ENCODE measurements around the gene ERBB4. TPM values are rescaled to one million over a fixed set of nuclear protein-coding genes. Genes with fewer than 3 reads are reported as not detected.
A peak's percentile ranks its signal among the peaks of the same experiment; 100 is the strongest.

Gene ERBB4
- polyA plus RNA-seq, 4 donors, result 0.04 to 0.13 TPM; not detected in 2

DNA sequence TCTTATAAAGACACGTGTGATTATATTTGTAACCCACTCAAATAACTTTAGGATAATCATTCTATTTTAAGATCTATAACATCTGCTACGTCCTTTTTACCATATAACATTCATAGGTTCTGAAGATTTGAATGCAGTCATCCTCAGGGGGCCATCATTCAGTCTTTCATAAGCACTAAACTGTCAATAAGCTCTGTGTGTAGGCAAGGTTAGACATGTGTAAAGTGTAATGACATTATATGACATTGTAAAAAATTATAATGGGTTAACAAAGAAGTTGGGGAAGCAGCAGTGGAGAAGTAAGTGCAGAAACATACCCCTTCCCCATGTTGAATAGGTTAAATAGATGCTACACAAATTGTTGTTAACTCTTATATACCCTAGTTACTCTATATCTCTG, 845.9 kb downstream of the ERBB4 start:
- WGBS, 3 donors, result 59 to 80% (median 69%) methylated on average over 2 of the region's 2 CpGs
- no peaks in the 10 kb centered on the region for H3K4me1 ChIP-seq (ENCODE audit: control insufficient read depth in 3 of 3, insufficient read depth in 2 of 3, low read depth in 1 of 3, low read length in 2 of 3)
- H3K4me3 ChIP-seq (ENCODE audit: low read depth in 1 of 3, low read length in 3 of 3), result no peak overlapping the region
- H3K27ac ChIP-seq (ENCODE audit: low read depth in 1 of 3, low read length in 2 of 3), result no peak overlapping the region
- H3K36me3 ChIP-seq (ENCODE audit: control insufficient read depth in 3 of 3, insufficient read depth in 2 of 3, low read depth in 1 of 3, low read length in 3 of 3), result no peaks in the 10 kb centered on the region
- no peaks in the 10 kb centered on the region for H3K27me3 ChIP-seq (ENCODE audit: control insufficient read depth in 3 of 3, insufficient read depth in 3 of 3, low read length in 3 of 3)
- no peaks in the 10 kb centered on the region for H3K9me3 ChIP-seq (ENCODE audit: control insufficient read depth in 2 of 2, insufficient read depth in 1 of 2, low read depth in 1 of 2, low read length in 1 of 2)
- DNase-seq (no peak), FAIRE-seq (no peak)

GRCh38 chr2:211690736-211691135, 847.9 kb downstream of the ERBB4 start:
- DNase-seq, result no peak
- no peak overlapping the region for H3K4me3 ChIP-seq (ENCODE audit: low read depth in 1 of 3, low read length in 3 of 3)
- no peaks in the 10 kb centered on the region for H3K27me3 ChIP-seq (ENCODE audit: control insufficient read depth in 3 of 3, insufficient read depth in 3 of 3, low read length in 3 of 3)
- H3K36me3 ChIP-seq (ENCODE audit: control insufficient read depth in 3 of 3, insufficient read depth in 2 of 3, low read depth in 1 of 3, low read length in 3 of 3), result no peaks in the 10 kb centered on the region
- WGBS, 3 donors, result 44 to 78% (median 73%) methylated on average over 1 of the region's 1 CpG
- no peak for FAIRE-seq
- H3K4me1 ChIP-seq (ENCODE audit: control insufficient read depth in 3 of 3, insufficient read depth in 2 of 3, low read depth in 1 of 3, low read length in 2 of 3), result no peaks in the 10 kb centered on the region
- H3K9me3 ChIP-seq (ENCODE audit: control insufficient read depth in 2 of 2, insufficient read depth in 1 of 2, low read depth in 1 of 2, low read length in 1 of 2), result no peaks in the 10 kb centered on the region
- H3K27ac ChIP-seq (ENCODE audit: low read depth in 1 of 3, low read length in 2 of 3), result no peak overlapping the region

DNA sequence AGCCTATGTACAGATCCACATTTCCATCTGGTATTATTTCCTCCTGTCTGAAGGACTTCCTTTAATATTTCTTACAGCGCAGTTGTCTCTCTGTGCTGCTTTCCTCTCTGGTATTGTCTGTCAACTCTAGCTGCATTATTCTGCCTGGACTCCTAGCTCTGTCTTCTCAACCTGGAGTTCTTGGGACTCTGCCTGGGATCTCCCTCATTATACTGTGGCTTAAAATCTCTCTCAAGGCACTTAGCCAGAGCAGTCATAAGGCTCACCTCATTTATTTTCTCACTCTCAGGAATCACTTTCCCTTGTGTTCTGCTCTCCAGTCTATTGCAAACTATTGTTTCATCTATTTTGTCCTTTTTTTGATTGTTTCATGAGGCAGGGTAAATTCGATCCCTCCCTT, 850.4 kb downstream of the ERBB4 start:
- no peaks in the 10 kb centered on the region for H3K36me3 ChIP-seq (ENCODE audit: control insufficient read depth in 3 of 3, insufficient read depth in 2 of 3, low read depth in 1 of 3, low read length in 3 of 3)
- WGBS, 3 donors, result 56 to 65% (median 64%) methylated on average over 2 of the region's 2 CpGs
- FAIRE-seq, result no peak
- no peak overlapping the region for H3K4me3 ChIP-seq (ENCODE audit: low read depth in 1 of 3, low read length in 3 of 3)
- H3K27ac ChIP-seq (ENCODE audit: low read depth in 1 of 3, low read length in 2 of 3), result no peak overlapping the region
- H3K27me3 ChIP-seq (ENCODE audit: control insufficient read depth in 3 of 3, insufficient read depth in 3 of 3, low read length in 3 of 3), result no peaks in the 10 kb centered on the region
- no peak for DNase-seq
- peaks cover 0 to 9% of the 10 kb centered on the region in 2 donors for H3K9me3 ChIP-seq (ENCODE audit: control insufficient read depth in 2 of 2, insufficient read depth in 1 of 2, low read depth in 1 of 2, low read length in 1 of 2)
- no peaks in the 10 kb centered on the region for H3K4me1 ChIP-seq (ENCODE audit: control insufficient read depth in 3 of 3, insufficient read depth in 2 of 3, low read depth in 1 of 3, low read length in 2 of 3)

- WGBS, 3 donors, result 8 to 49% (median 29%) methylated on average over 2 of the region's 2 CpGs
Measured at GRCh38 chr2:211674715-211675114, 863.9 kb downstream of the ERBB4 start.

GRCh38 chr2:211673133-211673905, 865.3 kb downstream of the ERBB4 start:
- no peaks in the 10 kb centered on the region for H3K4me1 ChIP-seq (ENCODE audit: control insufficient read depth in 3 of 3, insufficient read depth in 2 of 3, low read depth in 1 of 3, low read length in 2 of 3)
- no peaks in the 10 kb centered on the region for H3K27me3 ChIP-seq (ENCODE audit: control insufficient read depth in 3 of 3, insufficient read depth in 3 of 3, low read length in 3 of 3)
- H3K36me3 ChIP-seq (ENCODE audit: control insufficient read depth in 3 of 3, insufficient read depth in 2 of 3, low read depth in 1 of 3, low read length in 3 of 3), result no peaks in the 10 kb centered on the region
- no peak overlapping the region for H3K27ac ChIP-seq (ENCODE audit: low read depth in 1 of 3, low read length in 2 of 3)
- no peak overlapping the region for H3K4me3 ChIP-seq (ENCODE audit: low read depth in 1 of 3, low read length in 3 of 3)
- no peak for FAIRE-seq
- no peak for DNase-seq
- no peaks in the 10 kb centered on the region for H3K9me3 ChIP-seq (ENCODE audit: control insufficient read depth in 2 of 2, insufficient read depth in 1 of 2, low read depth in 1 of 2, low read length in 1 of 2)
- 63 to 86% (median 78%) methylated on average over 3 of the region's 3 CpGs for WGBS, 3 donors

More at GRCh38 chr2:211674715-211675114, 863.9 kb downstream of the ERBB4 start:
- no peaks in the 10 kb centered on the region for H3K27me3 ChIP-seq (ENCODE audit: control insufficient read depth in 3 of 3, insufficient read depth in 3 of 3, low read length in 3 of 3)
- no peaks in the 10 kb centered on the region for H3K9me3 ChIP-seq (ENCODE audit: control insufficient read depth in 2 of 2, insufficient read depth in 1 of 2, low read depth in 1 of 2, low read length in 1 of 2)
- DNase-seq (peak in 1 of 2 donors; percentile 18), FAIRE-seq (no peak)
- no peak overlapping the region for H3K4me3 ChIP-seq (ENCODE audit: low read depth in 1 of 3, low read length in 3 of 3)
- H3K4me1 ChIP-seq (ENCODE audit: control insufficient read depth in 3 of 3, insufficient read depth in 2 of 3, low read depth in 1 of 3, low read length in 2 of 3), result no peaks in the 10 kb centered on the region
- H3K36me3 ChIP-seq (ENCODE audit: control insufficient read depth in 3 of 3, insufficient read depth in 2 of 3, low read depth in 1 of 3, low read length in 3 of 3), result no peaks in the 10 kb centered on the region
- no peak overlapping the region for H3K27ac ChIP-seq (ENCODE audit: low read depth in 1 of 3, low read length in 2 of 3)

DNA sequence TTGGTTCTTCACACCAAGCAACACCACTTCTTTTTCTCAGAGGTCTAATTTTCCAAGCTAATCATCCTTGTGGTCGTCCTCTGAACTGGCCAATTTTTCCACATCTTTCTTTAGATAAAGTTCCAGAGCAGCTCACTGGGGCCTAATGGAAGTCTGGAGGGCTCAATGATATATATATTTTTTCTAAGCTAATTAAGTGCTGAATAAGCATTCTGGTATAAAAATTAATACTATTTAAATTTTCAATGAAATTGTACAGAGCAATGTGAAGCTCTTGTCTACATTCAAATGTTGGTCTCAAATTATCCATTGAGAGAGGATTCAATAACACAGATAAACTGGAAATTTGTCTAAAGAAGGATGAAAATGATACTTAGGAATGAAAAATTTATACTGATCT, 866.6 kb downstream of the ERBB4 start:
- Histone ChIP-seq H3K4me1 (ENCODE audit: control insufficient read depth in 3 of 3, insufficient read depth in 2 of 3, low read depth in 1 of 3, low read length in 2 of 3) (no peaks in the 10 kb centered on the region), H3K27ac (ENCODE audit: low read depth in 1 of 3, low read length in 2 of 3) (no peak overlapping the region), H3K27me3 (ENCODE audit: control insufficient read depth in 3 of 3, insufficient read depth in 3 of 3, low read length in 3 of 3) (no peaks in the 10 kb centered on the region), H3K36me3 (ENCODE audit: control insufficient read depth in 3 of 3, insufficient read depth in 2 of 3, low read depth in 1 of 3, low read length in 3 of 3) (no peaks in the 10 kb centered on the region), H3K4me3 (ENCODE audit: low read depth in 1 of 3, low read length in 3 of 3) (no peak overlapping the region), H3K9me3 (ENCODE audit: control insufficient read depth in 2 of 2, insufficient read depth in 1 of 2, low read depth in 1 of 2, low read length in 1 of 2) (no peaks in the 10 kb centered on the region)
- no peak for FAIRE-seq
- DNase-seq, result no peak
- 51 to 64% (median 62%) methylated on average over 1 of the region's 1 CpG for WGBS, 3 donors

DNA sequence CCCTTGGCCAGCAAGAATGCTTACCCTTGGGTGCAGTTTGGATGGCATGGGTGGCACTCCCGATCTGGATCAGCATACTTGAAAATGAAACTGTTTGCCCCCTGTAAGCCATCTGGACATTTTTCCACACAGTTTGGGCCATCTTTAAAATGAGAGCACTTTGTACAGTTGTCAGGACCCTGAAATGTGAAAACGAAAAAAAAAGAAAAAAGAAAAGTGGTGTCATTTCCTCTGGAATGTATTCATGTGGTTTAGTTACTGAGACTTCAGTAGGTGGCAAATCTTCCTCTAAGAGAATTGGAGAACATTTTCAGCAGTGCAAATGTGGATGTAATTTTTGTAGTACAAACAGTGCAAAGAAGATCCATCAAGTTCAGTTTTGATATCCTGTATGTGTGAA, 873.3 kb downstream of the ERBB4 start:
- no peaks in the 10 kb centered on the region for H3K9me3 ChIP-seq (ENCODE audit: control insufficient read depth in 2 of 2, insufficient read depth in 1 of 2, low read depth in 1 of 2, low read length in 1 of 2)
- no peak overlapping the region for H3K4me3 ChIP-seq (ENCODE audit: low read depth in 1 of 3, low read length in 3 of 3)
- H3K27me3 ChIP-seq (ENCODE audit: control insufficient read depth in 3 of 3, insufficient read depth in 3 of 3, low read length in 3 of 3), result no peaks in the 10 kb centered on the region
- no peaks in the 10 kb centered on the region for H3K4me1 ChIP-seq (ENCODE audit: control insufficient read depth in 3 of 3, insufficient read depth in 2 of 3, low read depth in 1 of 3, low read length in 2 of 3)
- WGBS, 3 donors, result 48 to 69% (median 68%) methylated on average over 2 of the region's 2 CpGs
- H3K27ac ChIP-seq (ENCODE audit: low read depth in 1 of 3, low read length in 2 of 3), result no peak overlapping the region
- FAIRE-seq (no peak), DNase-seq (no peak)
- no peaks in the 10 kb centered on the region for H3K36me3 ChIP-seq (ENCODE audit: control insufficient read depth in 3 of 3, insufficient read depth in 2 of 3, low read depth in 1 of 3, low read length in 3 of 3)

DNA sequence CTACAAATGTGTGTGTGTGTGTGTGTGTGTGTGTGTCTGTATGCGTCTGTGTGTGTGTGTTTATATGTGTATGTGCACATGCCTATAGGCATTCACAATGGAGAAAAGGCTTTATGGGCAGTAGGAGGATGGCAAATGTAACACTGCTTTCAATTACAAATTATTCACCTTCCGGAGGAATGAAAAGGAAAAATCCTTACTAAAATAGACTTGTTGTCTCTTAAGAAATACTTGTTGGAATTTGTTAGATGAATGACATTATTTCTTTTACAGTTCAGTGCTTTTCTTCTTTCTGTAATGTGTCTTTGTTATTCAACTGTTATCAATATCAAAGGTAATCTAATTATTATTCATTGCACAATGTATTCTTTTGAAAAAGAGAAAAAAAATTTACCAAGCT, 874.3 kb downstream of the ERBB4 start:
- no peaks in the 10 kb centered on the region for H3K36me3 ChIP-seq (ENCODE audit: control insufficient read depth in 3 of 3, insufficient read depth in 2 of 3, low read depth in 1 of 3, low read length in 3 of 3)
- no peaks in the 10 kb centered on the region for H3K9me3 ChIP-seq (ENCODE audit: control insufficient read depth in 2 of 2, insufficient read depth in 1 of 2, low read depth in 1 of 2, low read length in 1 of 2)
- H3K4me3 ChIP-seq (ENCODE audit: low read depth in 1 of 3, low read length in 3 of 3), result no peak overlapping the region
- FAIRE-seq (no peak), DNase-seq (no peak)
- no peak overlapping the region for H3K27ac ChIP-seq (ENCODE audit: low read depth in 1 of 3, low read length in 2 of 3)
- H3K27me3 ChIP-seq (ENCODE audit: control insufficient read depth in 3 of 3, insufficient read depth in 3 of 3, low read length in 3 of 3), result no peaks in the 10 kb centered on the region
- no peaks in the 10 kb centered on the region for H3K4me1 ChIP-seq (ENCODE audit: control insufficient read depth in 3 of 3, insufficient read depth in 2 of 3, low read depth in 1 of 3, low read length in 2 of 3)
- 70 to 81% (median 79%) methylated on average over 2 of the region's 2 CpGs for whole genome bisulfite sequencing, 3 donors
